GM21576 (cell line): ENCODE data around the gene CXorf65.
A peak's percentile ranks its signal among the peaks of the same experiment; 100 is the strongest.

ENCODE experiments used
- ATAC-seq: cut with Tn5 transposase; IDR thresholded peaks from one replicate; pipeline ENCODE4 v1.9.1; 2021; ENCODE audit warnings: mild to moderate bottlenecking, moderate library complexity; ENCODE audit not compliant: unreplicated experiment

The CXorf65 gene

DNA sequence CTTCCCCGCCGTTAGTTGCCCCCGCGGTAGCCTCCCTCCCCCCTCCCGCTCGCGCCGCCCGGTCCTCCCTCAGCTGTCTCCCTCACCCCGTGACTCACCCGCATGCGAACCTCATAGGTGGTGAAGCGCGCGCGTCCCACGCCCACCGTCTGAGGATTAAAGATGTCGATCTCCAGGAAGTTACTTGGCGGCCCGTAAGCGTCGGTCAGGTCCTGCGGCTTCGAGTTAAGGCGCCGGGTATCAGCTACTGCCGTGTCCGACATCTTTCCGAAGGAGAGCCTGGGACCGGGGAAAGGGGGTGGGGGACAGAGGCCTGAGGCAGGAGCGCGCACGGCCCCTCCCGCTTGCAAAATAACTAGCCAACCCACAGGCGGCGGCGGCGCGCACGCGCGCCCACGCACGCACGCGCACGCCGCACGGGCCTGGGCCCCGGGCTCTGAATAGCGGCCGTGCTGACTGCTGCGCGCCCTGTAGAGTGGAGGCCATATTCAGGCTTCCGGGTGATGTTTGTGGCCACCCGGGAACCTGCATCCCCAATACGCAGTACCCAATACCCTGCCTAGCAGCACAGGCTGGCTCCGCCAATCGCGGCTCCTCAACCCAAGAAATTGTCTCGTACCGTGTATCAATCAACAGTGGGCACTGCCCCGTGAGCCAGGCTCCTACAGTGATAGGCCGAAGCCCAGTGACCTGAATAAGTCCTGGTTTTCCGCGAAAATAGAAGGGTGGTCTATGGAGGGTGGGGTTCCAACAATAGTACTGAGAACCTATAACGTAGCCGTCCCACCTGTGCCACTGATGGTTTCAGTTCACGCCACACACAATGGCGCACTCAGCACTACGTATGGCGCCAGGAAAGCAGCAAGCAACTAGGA is 38.3 kb downstream of the CXorf65 start, which contains the start of gene SNX12:
Gene SNX12 (minus strand): TSS at position 291 of the 875 bp plus-strand sequence. CDS start 28 bp downstream, at position 263.
- ATAC-seq: peak; percentile 97

DNA sequence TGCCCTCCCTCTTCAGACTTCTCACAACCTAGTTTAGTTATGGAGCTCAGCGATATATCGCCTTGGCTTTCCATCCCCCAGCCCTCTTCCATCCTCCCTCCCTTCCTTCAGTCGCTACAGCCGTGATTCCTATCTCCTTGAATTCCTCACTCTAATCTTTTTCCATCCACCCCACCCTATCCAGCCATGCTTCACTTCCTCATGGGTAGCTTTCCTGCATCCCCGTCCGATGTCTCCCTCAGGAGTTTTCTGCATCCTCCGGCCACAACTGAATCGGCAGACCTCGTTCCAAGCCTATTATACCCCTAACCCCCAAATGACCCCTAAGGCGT is 38.9 kb downstream of the CXorf65 start:
- no peak for ATAC-seq

GRCh38 chrX:71067089-71067488 is 39.5 kb downstream of the CXorf65 start:
- no peak for ATAC-seq

- ATAC-seq: no peak
These were observed 46.4 kb downstream of the CXorf65 start for GRCh38 chrX:71060127-71060526.

DNA sequence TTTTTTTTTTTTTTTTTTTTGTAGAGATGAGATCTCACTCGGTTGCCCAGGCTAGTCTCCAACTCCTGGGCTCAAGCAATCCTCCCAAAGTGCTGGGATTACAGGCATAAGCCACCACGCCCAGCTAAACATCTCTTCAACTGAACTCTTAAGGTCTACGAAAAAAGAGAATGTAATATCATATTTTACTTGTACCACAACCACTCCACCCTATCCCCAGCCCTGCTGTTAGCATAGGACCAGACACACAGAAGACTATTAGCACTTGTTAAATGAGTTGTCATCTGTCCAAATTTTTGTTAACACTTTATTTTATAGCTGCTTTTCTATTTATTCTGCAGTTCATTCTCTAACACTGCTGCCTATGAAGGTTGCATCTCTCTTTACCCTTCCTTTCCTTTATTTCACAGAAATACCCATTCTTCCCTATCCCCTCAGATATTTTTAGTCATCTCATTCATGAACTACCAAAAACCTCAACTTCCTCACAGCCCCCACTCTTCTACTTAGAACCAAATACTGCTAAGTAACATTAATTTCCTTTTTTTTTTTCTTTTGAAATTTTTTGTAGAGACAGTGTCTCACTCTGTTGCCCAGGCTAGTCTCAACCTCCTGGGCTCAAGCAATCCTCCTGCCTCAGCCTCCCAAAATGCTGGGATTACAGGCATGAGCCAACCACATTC is 48.6 kb downstream of the CXorf65 start:
- ATAC-seq: no peak

- no peak for ATAC-seq
These were observed 49.7 kb downstream of the CXorf65 start for GRCh38 chrX:71056867-71057266.
